T follicular helper cell (primary cell): ENCODE results near the gene POFUT2.

Source experiments
- DNase-seq: peaks from one replicate; pipeline ENCODE4 v3.0.0-alpha.2; 2020; ENCODE audit warnings: low read depth

POFUT2 gene

DNA sequence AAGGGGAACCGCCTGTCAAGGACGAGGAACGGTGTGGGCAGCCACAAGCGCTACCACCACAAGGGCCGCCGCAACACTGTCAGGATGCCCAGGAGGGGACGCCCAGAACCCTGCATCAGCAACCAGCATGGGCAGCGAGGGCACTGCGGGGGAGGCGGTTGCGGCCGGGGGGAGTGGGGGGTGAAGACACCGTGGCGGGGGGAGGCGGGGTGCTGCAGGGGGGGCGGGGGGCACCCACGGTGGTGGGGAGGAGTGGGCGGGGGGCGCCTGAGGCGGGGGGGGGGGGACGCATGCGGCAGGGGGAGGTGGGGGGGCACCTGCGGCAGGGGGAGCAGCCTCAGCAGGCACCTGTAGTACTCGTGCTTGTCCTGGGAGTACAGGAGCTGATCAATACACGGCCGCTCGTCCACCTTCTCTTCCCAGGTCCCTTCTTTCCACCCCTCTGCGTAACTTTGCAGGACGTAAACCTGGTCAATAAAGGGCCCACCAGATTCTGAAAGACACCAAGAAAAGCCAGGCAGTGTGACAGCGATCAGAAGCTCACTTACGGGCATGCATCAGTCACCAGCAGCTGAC is 4.6 kb downstream of the POFUT2 start:
- no peak for DNase-seq

- no peak for DNase-seq
Observed at GRCh38 chr21:45282283-45283034, 5.2 kb downstream of the POFUT2 start.

DNA sequence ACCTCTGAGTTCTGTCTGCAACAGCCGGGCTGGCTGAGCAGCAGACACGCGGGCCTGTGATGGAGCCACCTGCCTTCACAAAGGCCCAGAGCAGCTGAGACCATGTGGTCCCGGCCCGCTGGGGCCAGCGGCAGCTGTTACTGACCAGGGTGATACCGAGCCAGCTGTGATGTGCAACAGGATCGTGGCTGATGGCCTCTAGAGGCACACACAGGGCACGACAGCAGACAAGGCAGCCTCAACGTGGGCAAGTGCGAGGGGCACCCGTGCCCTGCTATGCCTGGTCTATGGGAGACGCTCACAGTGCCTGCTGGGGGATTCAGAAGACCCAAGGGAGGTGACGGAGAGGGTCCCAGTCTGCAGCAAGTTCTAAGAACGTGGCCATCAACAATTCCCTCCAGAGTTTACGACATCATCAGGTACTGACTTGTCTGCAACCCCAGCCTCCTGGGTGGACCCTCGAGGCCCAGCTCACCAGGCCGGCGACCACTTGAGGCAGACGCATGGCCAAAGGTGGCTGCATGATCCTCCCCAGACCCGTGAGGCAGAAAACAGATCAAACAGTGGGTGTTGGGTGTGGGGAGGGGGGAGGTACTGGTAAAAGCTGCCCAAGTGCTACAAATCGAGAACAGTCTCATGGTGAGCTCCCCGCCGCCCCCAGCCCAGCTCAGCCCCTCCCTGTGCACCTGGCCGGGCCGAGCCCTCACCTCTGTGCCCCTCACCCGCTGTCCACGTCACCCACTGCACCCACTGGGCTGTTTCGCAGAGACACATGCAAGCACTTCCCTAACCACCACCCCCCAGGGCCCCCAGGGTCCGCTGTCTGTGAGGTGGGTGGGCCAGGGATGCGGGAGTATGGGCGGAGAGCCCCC is 6.0 kb downstream of the POFUT2 start:
- no peak for DNase-seq

GRCh38 chr21:45280969-45281368 is 6.7 kb downstream of the POFUT2 start:
- no peak for DNase-seq

DNA sequence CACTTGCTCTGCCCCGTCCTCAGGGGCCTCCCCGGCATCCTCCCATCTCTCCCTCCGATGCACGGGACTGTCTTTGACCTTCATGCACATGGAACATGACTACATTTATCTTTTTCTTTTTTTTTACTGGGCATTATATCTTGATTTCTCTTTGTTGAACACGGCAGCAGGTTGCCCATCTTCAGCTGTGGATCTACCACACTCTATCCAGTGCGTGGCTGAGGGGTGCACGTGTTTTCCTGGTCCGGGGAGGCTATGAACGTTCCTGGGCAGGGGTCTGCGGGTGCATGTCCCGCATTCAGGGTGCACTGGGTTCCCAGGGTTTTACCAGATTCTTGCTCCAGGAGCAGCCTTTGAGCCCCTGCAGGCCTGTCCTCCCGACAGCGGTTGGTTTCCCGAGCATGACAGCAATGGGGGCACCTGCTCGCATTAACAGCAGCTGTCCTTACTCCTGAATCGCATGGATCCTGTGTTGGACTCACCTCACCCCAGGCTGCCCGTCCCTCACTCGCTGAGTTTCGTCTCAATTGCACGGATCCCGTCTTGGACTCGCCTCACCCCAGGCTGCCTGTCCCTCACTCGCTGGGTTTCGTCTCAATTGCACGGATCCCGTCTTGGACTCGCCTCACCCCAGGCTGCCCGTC is 7.4 kb downstream of the POFUT2 start:
- no peak for DNase-seq

DNA sequence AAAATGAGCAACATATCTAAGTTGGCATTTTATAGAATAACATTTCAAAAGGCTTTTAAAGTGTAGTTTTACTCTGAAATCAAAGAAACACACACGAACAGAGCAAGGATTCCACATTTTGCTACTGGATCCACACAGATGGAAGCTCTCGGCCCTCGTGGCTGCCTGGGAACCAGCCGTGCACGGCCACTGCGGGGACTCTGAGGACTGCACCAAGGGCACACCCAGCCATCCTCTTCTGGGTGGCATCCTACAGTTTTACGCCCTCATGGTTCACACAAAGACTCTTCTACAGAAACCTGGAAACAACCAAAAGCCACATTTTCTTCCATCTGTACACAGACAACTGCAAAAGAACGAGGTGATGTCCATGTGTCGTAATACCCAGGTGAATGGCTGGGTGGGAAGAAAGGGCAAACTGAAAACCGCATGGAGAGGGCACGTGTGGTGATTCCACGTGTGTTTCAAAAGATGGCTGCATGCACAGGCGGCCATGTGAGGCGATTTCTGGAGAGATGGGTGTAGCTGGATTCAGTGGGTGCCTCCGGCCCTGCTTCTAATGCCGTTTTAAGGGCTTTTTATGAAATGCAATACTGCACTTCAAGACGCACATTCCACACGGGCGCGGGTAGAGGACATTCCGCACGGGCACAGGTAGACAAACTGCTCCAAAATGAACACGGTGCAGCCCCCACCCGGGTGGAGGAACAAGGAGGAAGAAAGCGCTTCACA is 8.1 kb downstream of the POFUT2 start:
- DNase-seq: no peak

- no peak for DNase-seq
Observed at GRCh38 chr21:45278156-45278911, 9.4 kb downstream of the POFUT2 start.

GRCh38 chr21:45277101-45278045 is 10.3 kb downstream of the POFUT2 start:
- DNase-seq: no peak

DNA sequence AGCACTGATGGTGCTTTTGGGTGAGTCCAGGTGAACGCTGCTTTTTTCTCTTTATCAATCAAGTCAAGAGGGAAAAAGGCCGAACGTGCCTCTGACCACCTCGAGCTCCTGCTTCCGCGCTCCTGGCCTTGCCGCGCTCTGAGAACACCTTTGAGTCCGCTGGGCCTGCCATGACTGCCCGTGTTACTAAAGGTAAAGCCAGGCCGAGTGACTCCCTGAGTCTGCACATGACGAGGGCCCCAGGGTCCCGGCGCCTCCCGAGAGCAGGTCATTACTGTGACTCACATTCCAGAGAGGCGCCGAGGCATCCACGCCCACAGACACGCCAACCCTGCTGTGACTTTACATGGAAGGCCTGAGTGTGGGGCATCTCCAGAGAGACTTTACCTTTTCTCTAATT is 11.1 kb downstream of the POFUT2 start:
- no peak for DNase-seq

- no peak for DNase-seq
Observed at GRCh38 chr21:45270306-45270821, 17.3 kb downstream of the POFUT2 start.

DNA sequence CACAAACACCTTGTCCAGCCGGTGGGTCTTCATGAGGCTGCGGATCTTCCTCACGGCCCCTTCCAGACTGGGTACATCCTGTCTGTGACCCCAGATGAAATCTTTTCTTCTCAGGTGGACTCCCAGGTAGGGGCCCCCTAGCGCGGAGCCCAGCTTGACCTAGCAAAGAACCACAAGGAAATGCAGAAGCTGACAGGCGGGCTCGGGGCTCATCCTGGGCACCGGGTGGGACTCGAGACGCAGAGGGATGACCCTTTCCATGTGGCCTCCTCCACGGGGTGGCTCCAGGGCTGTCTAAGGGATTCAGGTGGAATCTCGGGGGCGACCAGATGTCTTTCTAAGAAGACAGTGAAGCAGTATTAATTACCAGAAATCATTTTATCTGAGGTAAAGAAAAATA is 17.8 kb downstream of the POFUT2 start:
- no peak for DNase-seq

DNA sequence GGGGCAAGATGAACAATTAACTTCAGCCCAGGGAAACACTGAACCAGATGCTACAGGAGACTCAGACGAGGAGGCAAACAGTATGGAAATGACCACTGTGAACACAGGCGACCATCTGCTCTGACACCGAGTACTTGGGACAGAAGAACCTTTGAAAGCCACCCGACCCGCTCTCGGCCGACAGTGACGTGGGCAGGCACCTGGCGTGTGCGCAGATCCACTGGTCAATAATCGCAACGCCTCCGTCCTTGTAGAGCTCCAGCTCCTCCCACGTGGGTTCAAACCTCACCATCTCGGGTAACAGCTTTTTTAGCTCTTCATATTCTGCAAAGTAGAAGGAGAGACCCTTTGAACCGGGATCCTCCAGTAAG is 20.3 kb downstream of the POFUT2 start:
- no peak for DNase-seq

- no peak for DNase-seq
Observed at GRCh38 chr21:45266518-45267389, 20.9 kb downstream of the POFUT2 start.

GRCh38 chr21:45265721-45266517 is 21.8 kb downstream of the POFUT2 start:
- no peak for DNase-seq

DNA sequence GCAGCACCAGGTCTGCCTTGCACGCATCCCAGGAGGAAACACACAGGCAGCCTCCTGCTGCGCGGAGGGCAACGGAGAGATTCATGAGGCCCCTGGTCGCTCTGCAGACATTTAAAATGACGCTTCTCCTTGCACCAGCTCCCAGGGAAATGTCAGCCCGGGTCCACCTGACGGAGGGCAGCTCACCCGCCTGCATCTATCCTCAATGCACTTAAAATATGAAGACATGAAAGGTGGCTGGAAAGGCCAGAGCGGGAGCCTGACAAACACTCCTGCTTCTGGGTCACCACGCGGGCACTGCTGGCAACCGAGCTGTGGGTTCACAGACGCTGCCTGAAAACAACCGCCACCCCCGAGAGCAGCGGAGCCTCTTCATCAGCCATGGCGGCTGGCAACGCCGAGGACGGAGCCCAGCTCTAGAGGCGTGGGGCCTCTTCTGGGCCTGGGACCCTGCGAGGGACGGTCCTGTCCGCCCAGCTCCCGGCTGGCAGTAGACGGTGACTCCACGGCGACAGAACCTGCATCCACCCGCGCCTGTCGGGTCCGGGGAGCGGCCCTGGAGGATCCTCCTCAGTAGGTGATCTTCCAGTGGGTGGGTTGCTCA is 22.7 kb downstream of the POFUT2 start:
- DNase-seq: no peak

DNA sequence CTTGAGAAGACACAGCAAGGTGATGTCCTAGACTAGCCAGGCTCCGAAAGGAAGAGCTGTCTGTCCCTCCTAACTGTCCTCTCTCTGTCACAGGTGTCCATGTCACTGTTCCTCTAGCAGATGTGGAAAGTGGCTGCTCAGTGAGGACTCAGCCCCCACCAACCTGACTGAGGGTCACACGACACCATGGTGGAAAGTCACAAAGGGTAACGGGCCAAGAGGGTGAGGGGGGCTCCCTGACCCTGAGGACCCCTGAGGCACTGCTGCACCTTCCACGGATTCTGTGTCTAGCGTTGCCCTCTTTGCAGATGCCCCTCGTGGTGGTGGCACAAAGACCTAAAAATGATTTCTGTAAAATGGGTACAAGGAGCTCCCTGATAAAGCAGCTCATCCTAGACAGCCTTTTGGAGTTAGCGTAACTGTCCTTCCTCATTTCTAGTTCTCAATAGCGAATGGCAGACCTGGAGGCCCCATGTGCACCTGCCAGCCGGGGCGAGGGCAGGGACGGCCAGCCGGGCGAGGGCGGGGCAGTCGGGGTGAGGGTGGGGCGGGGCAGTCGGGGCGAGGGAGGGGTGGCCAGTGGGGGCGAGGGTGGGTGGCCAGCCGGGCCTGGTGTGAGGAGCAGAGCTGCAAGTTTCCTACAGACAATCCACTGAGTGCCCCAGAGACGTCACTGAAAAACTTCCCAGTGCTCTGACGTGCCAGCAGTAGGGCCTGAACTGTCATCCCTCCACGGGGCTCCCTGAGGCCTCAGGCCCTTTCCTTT is 23.4 kb downstream of the POFUT2 start:
- no peak for DNase-seq

GRCh38 chr21:45263534-45263933 is 24.2 kb downstream of the POFUT2 start:
- no peak for DNase-seq
